GM19025 (cell line): Measurements from ENCODE around the gene IDUA.
"Not testable (repeated sequence)": the region's sequence is repeated elsewhere in the genome, so short reads cannot be mapped to it uniquely, and the experiment has no call there.

Experiments
- ATAC-seq: cut with Tn5 transposase; IDR thresholded peaks from one replicate; pipeline ENCODE4 v1.9.1; 2021; ENCODE audit warnings: mild to moderate bottlenecking, low read depth, moderate library complexity; ENCODE audit not compliant: unreplicated experiment

IDUA gene

DNA sequence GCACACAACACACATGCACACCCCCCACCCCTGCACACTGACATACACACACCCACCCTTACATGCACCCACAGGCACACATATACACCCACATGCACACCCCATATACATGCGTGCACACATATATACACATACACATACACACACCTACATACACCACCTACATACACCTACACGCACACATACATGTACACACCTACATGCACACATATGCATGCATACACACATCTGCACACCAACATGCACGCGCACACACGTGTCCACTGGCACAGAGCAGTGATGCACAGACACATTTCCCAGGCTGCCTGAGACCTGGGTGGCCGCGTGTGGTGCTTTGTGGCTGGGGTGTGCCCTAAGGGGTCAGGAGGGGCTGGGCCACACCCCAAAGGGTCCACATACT lies 56.3 kb downstream of the IDUA start:
- no peak for ATAC-seq

- no peak for ATAC-seq
Measured at GRCh38 chr4:1043651-1044468, 57.0 kb downstream of the IDUA start.

DNA sequence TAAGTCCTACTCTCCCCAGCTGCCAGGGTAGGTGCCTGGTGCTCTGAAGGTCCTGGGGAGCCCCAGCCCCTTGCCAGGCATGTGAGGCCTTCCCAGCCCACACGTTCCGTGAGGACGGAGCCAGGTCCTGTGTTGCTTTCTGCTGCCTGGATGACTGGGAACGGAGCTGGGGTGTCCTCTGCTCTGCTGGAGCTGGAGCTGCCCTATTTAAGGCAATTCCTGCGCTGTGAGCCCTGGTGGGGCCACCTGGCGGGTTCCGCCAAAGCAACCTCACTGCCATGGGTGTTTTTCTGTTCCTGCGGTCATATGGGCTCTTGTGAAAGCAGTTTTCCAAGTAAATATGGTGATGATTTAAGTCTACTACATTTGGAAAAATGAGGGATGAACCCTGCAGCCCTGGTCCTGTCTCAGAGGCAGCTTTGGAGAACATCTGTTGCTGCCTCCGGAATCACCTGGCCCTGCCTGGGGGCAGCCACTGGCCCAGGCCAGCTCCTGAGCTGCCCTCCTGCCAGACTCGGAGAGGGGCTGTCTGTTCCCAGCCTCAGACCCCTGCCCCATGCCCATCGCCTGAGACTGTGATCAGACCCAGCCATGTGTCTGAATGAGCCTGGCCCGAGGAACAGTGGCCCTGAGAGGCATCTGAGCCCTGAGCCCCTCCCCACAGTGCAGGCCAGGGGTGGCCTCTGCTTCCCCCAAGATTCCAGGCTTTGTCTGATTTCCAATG lies 57.8 kb downstream of the IDUA start:
- no peak for ATAC-seq

DNA sequence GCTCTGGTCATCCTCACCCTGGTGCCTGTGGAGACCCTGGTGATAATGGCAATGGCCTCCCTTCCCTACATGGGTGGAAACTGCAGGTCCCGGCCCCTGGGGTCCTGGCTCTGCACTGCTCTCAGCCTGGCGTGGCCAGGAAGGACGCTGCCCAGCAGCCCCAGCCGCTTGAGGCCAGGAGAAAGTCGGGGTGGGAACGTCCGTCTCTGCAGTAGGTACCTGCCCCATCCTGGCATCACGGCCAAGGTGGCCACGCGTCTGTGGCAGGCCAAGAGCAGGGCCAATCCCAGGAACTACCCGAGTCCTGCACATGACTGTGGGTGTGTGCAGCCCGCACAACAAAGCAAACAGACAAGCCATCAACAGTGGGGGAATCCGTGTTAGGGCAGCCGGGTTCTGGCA lies 58.4 kb downstream of the IDUA start:
- ATAC-seq = no peak

GRCh38 chr4:1045595-1046201 lies 58.9 kb downstream of the IDUA start:
- no peak for ATAC-seq

- ATAC-seq = not testable (repeated sequence)
Measured at GRCh38 chr4:1046581-1047011, 59.8 kb downstream of the IDUA start.

- ATAC-seq = no peak
Measured at GRCh38 chr4:1047106-1047975, 60.5 kb downstream of the IDUA start.

GRCh38 chr4:1047976-1048772 lies 61.3 kb downstream of the IDUA start:
- no peak for ATAC-seq

GRCh38 chr4:1048773-1049590 lies 62.1 kb downstream of the IDUA start:
- ATAC-seq = no peak

GRCh38 chr4:1049591-1049905 lies 62.7 kb downstream of the IDUA start:
- ATAC-seq = no peak

GRCh38 chr4:1050486-1051213 lies 63.8 kb downstream of the IDUA start:
- ATAC-seq = no peak

DNA sequence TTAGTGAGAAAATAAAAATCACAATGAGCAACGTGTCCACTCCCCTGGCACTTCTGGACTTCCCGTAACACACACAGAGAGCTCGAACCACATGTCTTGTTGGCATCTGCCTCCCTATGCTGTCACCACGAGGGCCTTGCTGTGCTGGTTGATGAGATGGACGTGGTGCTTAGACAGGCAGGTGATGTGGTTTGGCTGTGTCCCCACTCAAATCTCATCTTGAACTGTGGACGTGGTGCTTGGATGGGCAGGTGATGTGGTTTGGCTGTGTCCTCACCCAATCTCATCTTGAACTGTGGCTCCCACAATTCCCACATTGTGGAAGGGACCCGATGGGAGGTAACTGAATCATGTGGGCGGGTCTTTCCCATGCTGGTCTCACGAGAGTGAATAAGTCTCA lies 64.6 kb downstream of the IDUA start:
- no peak for ATAC-seq

GRCh38 chr4:1052231-1052671 lies 65.4 kb downstream of the IDUA start:
- ATAC-seq = no peak

DNA sequence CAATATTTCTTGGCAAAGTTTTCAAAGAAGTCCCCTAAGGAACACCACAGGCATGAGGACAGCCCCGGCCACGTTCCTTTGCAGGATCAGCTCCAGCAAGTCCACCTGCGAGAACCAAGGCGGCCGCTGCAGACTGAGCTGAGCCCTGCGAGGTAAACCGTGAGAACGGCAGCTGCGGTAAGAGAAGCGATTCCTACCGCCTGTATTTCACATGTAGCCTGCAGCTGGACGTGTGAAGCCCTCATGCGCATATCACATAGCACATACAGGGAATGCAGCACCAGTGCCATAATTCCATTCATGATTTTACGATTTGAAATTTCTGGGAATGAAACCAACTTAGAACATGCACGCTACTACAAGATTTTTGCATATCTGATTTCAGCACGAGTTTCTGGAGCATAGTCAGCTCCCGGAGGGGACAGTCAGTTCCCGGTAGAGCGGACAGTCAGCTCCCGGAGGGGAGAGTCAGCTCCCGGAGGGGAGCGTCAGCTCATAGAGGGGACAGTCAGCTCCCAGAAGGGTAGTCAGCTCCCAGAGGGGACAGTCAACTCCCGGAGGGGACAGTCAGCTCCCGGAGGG lies 66.3 kb downstream of the IDUA start:
- no peak for ATAC-seq

DNA sequence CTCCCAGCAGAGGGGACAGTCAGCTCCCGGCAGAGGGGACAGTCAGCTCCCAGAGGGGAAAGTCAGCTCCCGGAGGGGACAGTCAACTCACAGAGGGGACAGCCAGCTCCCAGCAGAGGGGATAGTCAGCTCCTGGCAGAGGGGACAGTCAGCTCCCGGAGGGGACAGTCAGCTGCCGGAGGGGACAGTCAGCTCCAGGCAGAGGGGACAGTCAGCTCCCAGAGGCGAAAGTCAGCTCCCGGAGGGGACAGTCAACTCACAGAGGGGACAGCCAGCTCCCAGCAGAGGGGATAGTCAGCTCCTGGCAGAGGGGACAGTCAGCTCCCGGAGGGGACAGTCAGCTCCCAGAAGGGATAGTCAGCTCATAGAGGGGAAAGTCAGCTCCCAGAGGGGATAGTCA lies 67.0 kb downstream of the IDUA start:
- not testable (repeated sequence) for ATAC-seq
